Smooth muscle cell (in vitro differentiated cells): ENCODE data around the gene MMP10. TPM values are rescaled to one million over a fixed set of nuclear protein-coding genes. Genes with fewer than 3 reads are reported as not detected.
A peak's percentile ranks its signal among the peaks of the same experiment; 100 is the strongest.

Experiments
- DNase-seq: peaks from one replicate; lab custom pipeline; 2025; ENCODE audit not compliant: unreplicated experiment; lab: John Stamatoyannopoulos, UW
- H2AFZ ChIP-seq: fragments of 200-600 bp; sonication (generic); 2 replicates; pipeline ENCODE4 v1.6.0; 2016; ENCODE audit warnings: antibody characterized with exemption, low read depth, mild to moderate bottlenecking
- H3F3A ChIP-seq: fragments of 200-600 bp; sonication (generic); 2 replicates; pipeline ENCODE4 v1.6.0; 2017; ENCODE audit warnings: antibody characterized with exemption, low read depth
- H3K27ac ChIP-seq: fragments of 200-600 bp; sonication (generic); 2 replicates; pipeline ENCODE4 v1.5.1; 2016; ENCODE audit warnings: low read depth, mild to moderate bottlenecking
- H3K27me3 ChIP-seq: fragments of 200-600 bp; sonication (generic); 2 replicates; pipeline ENCODE4 v1.6.1; 2016; ENCODE audit warnings: low read depth, mild to moderate bottlenecking
- H3K36me3 ChIP-seq: fragments of 200-600 bp; sonication (generic); 2 replicates; pipeline ENCODE4 v1.5.1; 2016; ENCODE audit warnings: low read depth
- H3K4me1 ChIP-seq: fragments of 200-600 bp; sonication (generic); 2 replicates; pipeline ENCODE4 v1.5.1; 2016; ENCODE audit warnings: low read depth
- H3K4me2 ChIP-seq: fragments of 200-600 bp; sonication (generic); 2 replicates; pipeline ENCODE4 v1.6.0; 2016; ENCODE audit warnings: mild to moderate bottlenecking
- H3K4me3 ChIP-seq: fragments of 200-600 bp; sonication (generic); 2 replicates; pipeline ENCODE4 v1.5.1; 2016; ENCODE audit warnings: mild to moderate bottlenecking
- H3K79me2 ChIP-seq: fragments of 200-600 bp; sonication (generic); 2 replicates; pipeline ENCODE4 v1.6.0; 2016; ENCODE audit warnings: low read depth, mild to moderate bottlenecking
- H3K9ac ChIP-seq: fragments of 200-600 bp; sonication (generic); 2 replicates; pipeline ENCODE4 v1.6.0; 2016; ENCODE audit warnings: low read depth
- H3K9me3 ChIP-seq: fragments of 200-600 bp; sonication (generic); replicated peaks from 2 replicates; pipeline ENCODE4 v1.5.1; 2016; ENCODE audit warnings: low read depth
- H4K20me1 ChIP-seq: fragments of 200-600 bp; sonication (generic); 2 replicates; pipeline ENCODE4 v1.6.0; 2016; ENCODE audit warnings: low read depth
- whole genome bisulfite sequencing: methylation state at CpG from one replicate; pipeline ENCODE4 v1.1.7; 2016; ENCODE audit warnings: low lambda C conversion rate; 5-methylcytosine and 5-hydroxymethylcytosine counted together
- polyA plus RNA-seq: library from polyadenylated mRNA; unstranded; fragments of >200 nt; fragmentation: Nextera tagmentation; extraction: Ambion mirVana; gene quantifications from 2 replicates; pipeline ENCODE4 v1.2.1, GENCODE V29; 2016
- total RNA-seq: library from RNA; depleted of rRNA; stranded (reverse); fragments of >200 nt; gene quantifications from 2 replicates; pipeline ENCODE4 v1.2.3, GENCODE V29; 2014
- TF ChIP-seq, protein P1 (sequence below): fragments of 200-600 bp; sonication (generic); IDR thresholded peaks from 2 replicates; pipeline ENCODE4 v1.5.1; 2017; ENCODE audit warnings: borderline replicate concordance, mild to moderate bottlenecking, antibody characterized with exemption; ENCODE audit not compliant: insufficient read depth, poor library complexity, severe bottlenecking

The MMP10 gene
- total and polyA plus RNA-seq, 2 experiments from 2014 or later: 1.1 to 7.3 TPM

DNA sequence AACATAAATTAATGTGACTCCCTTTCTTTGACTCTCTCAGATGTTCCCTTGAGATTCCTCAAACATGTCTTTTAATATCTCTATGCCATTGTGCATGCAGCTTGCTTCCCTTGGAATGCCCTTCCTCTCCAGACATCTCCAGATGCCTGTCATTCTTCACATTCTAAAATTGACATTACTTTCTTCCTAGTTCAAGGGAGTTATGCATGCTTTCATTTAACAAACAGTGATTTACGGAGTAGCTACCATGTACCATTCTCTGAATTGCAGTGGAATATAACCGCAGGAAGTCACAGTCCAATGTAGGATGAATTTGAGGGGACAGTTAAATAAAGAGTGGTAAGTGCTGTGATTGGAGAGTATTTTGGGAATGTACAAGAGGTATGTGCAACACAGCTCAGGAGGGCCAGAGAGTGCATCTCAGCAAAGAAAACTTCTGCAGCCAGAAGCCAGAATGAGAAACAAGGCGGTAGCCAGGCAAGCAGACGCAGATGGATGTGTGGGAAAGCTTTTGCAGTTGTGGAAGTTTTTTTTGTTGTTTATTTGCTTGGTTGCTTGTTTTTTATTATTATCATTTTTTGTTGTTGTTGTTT is 18.7 kb downstream of the MMP10 start:
- Histone ChIP-seq H3K9me3 (no peaks in the 10 kb centered on the region), H3K27ac (peak overlapping the region; percentile 81), H3K79me2 (no peaks in the 10 kb centered on the region), H3K4me1 (peaks cover 13% of the 10 kb centered on the region), H3K9ac (no peak overlapping the region), H3K4me2 (peak overlapping the region; percentile 53), H3K27me3 (no peaks in the 10 kb centered on the region), H4K20me1 (no peaks in the 10 kb centered on the region), H3K4me3 (no peak overlapping the region), H3F3A (peaks cover 13% of the 10 kb centered on the region), H2AFZ (no peak overlapping the region), H3K36me3 (no peaks in the 10 kb centered on the region)
- 58% methylated on average over 4 of the region's 4 CpGs for WGBS
- no peak for DNase-seq
- TF ChIP-seq, protein P1, sequence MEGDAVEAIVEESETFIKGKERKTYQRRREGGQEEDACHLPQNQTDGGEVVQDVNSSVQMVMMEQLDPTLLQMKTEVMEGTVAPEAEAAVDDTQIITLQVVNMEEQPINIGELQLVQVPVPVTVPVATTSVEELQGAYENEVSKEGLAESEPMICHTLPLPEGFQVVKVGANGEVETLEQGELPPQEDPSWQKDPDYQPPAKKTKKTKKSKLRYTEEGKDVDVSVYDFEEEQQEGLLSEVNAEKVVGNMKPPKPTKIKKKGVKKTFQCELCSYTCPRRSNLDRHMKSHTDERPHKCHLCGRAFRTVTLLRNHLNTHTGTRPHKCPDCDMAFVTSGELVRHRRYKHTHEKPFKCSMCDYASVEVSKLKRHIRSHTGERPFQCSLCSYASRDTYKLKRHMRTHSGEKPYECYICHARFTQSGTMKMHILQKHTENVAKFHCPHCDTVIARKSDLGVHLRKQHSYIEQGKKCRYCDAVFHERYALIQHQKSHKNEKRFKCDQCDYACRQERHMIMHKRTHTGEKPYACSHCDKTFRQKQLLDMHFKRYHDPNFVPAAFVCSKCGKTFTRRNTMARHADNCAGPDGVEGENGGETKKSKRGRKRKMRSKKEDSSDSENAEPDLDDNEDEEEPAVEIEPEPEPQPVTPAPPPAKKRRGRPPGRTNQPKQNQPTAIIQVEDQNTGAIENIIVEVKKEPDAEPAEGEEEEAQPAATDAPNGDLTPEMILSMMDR: no peak

- peak overlapping the region; percentile 81 for H3K27ac ChIP-seq
- no peaks in the 10 kb centered on the region for H4K20me1 ChIP-seq
- peak overlapping the region; percentile 51 for H3K4me2 ChIP-seq
- H3K9ac ChIP-seq: peak overlapping the region; percentile 28
- TF ChIP-seq, protein P1: no peak
- no peaks in the 10 kb centered on the region for H3K79me2 ChIP-seq
- 26% methylated on average over 4 of the region's 4 CpGs for WGBS
- H3F3A ChIP-seq: peaks cover 13% of the 10 kb centered on the region
- no peaks in the 10 kb centered on the region for H3K36me3 ChIP-seq
- peaks cover 13% of the 10 kb centered on the region for H3K4me1 ChIP-seq
- no peak overlapping the region for H3K4me3 ChIP-seq
- H3K27me3 ChIP-seq: no peaks in the 10 kb centered on the region
- H2AFZ ChIP-seq: no peak overlapping the region
- DNase-seq: no peak
- H3K9me3 ChIP-seq: no peaks in the 10 kb centered on the region
Observed at GRCh38 chr11:102760344-102761035, 19.9 kb downstream of the MMP10 start.

- Histone ChIP-seq H3K4me1 (peaks cover 13% of the 10 kb centered on the region), H3K79me2 (no peaks in the 10 kb centered on the region), H3K27ac (no peak overlapping the region), H3K27me3 (no peaks in the 10 kb centered on the region), H3K4me3 (no peak overlapping the region), H3K36me3 (no peaks in the 10 kb centered on the region), H3K9me3 (no peaks in the 10 kb centered on the region), H2AFZ (no peak overlapping the region), H3F3A (peaks cover 13% of the 10 kb centered on the region), H3K4me2 (no peak overlapping the region), H4K20me1 (no peaks in the 10 kb centered on the region), H3K9ac (no peak overlapping the region)
- 95% methylated on average over 2 of the region's 2 CpGs for WGBS
- TF ChIP-seq, protein P1: no peak
- no peak for DNase-seq
Observed at GRCh38 chr11:102757823-102758549, 22.4 kb downstream of the MMP10 start.
